K562 (cell line): ENCODE data around the gene CHERP. TPM values are rescaled to one million over a fixed set of nuclear protein-coding genes. Genes with fewer than 3 reads are reported as not detected.

Experiments used
- ATAC-seq: fragments of 200-7000 bp; cut with Tn5 transposase; 3 replicates; pipeline ENCODE4 v1.9.1; 2020; ENCODE audit warnings: moderate library complexity
- BruUV-seq: library from RNA; stranded (reverse); fragments of 400-500 nt; replicated peaks from 2 replicates; lab custom pipeline; 2021; lab: Mats Ljungman, UMichigan
- CTCF ChIA-PET: fragments of 300-600 bp; formaldehyde crosslinking; extraction: SDS; loops from one replicate; lab custom pipeline; 2021; ENCODE audit warnings: low intra/inter-chr PET ratio; lab: Yijun Ruan, JAX
- POLR2A ChIA-PET: fragments of 300-600, 350-650 bp; sonication (Branson Sonifier 250); formaldehyde crosslinking; extraction: SDS; loops from one replicate; lab custom pipeline; 2021; ENCODE audit warnings: antibody characterized with exemption, inconsistent platforms; lab: Yijun Ruan, JAX
- DNase-seq, 4 experiments: peaks; one replicate each; pipeline versions ENCODE4 v3.0.0 to v3.0.0-alpha.2; 2011 to 2018; ENCODE audit warnings: low spot score in 3 of 4, mixed read lengths in 3 of 4; ENCODE audit errors: extremely low read depth in 1 of 4
- FAIRE-seq: peaks from 2 replicates; lab custom pipeline; 2011; peaks lifted over from hg19 to GRCh38; lab: Jason Lieb, UNC
- H2AFZ ChIP-seq: 2 replicates; pipeline ENCODE4 v1.6.0; 2011; ENCODE audit warnings: low read depth, low read length, control low read depth, inconsistent platforms
- H3K27ac ChIP-seq: fragments of 200-600 bp; 3 replicates; pipeline ENCODE4 v1.8.0; 2011; ENCODE audit warnings: low read depth, mild to moderate bottlenecking, control low read depth, inconsistent platforms, low read length, moderate library complexity, mixed read lengths; ENCODE audit errors: extremely low read depth
- H3K27me3 ChIP-seq, 2 experiments: fragments of 300-600 bp in 1 of 2; 2 replicates in 1 of 2; 3 replicates in 1 of 2; pipeline versions ENCODE4 v1.6.0 to v1.8.0; 2011; ENCODE audit warnings: inconsistent platforms in 2 of 2, low read length in 2 of 2, mild to moderate bottlenecking in 1 of 2, mixed read lengths in 1 of 2, moderate library complexity in 1 of 2; ENCODE audit not compliant: control insufficient read depth in 2 of 2, insufficient read depth in 2 of 2
- H3K36me3 ChIP-seq: fragments of 300-600 bp; 3 replicates; pipeline ENCODE4 v1.8.0; 2011; ENCODE audit warnings: mild to moderate bottlenecking, low read length, inconsistent platforms; ENCODE audit not compliant: control insufficient read depth, insufficient read depth
- H3K4me1 ChIP-seq, 2 experiments: fragments of 200-600 bp in 1 of 2; replicated peaks in 1 of 2; 2 replicates in 1 of 2; 3 replicates in 1 of 2; pipeline versions ENCODE4 v1.5.1 to v1.8.0; 2011; ENCODE audit warnings: inconsistent platforms in 2 of 2, low read length in 2 of 2, mild to moderate bottlenecking in 1 of 2, mixed read lengths in 1 of 2, moderate library complexity in 1 of 2; ENCODE audit not compliant: control insufficient read depth in 2 of 2, insufficient read depth in 2 of 2
- H3K4me2 ChIP-seq: 2 replicates; pipeline ENCODE4 v1.6.1; 2011; ENCODE audit warnings: low read length, control low read depth, inconsistent platforms, mixed read lengths; ENCODE audit not compliant: insufficient read depth
- H3K4me3 ChIP-seq: fragments of 200-600 bp; sonication (generic), shearing (Covaris generic); 2 replicates; pipeline ENCODE4 v1.5.1; 2016; ENCODE audit warnings: control low read depth, inconsistent platforms
- H3K79me2 ChIP-seq: fragments of 200-600 bp; 3 replicates; pipeline ENCODE4 v1.8.0; 2011; ENCODE audit warnings: low read length, inconsistent platforms; ENCODE audit not compliant: control insufficient read depth, insufficient read depth
- H3K9ac ChIP-seq, 2 experiments: 2 replicates each; pipeline versions ENCODE4 v1.6.0 to v1.6.1; 2011; ENCODE audit warnings: low read depth in 2 of 2, low read length in 2 of 2, control low read depth in 1 of 2, inconsistent platforms in 1 of 2, mild to moderate bottlenecking in 1 of 2, mixed read lengths in 1 of 2; ENCODE audit not compliant: insufficient read depth in 1 of 2
- H3K9me1 ChIP-seq: one replicate; pipeline ENCODE4 v1.6.0; 2011; ENCODE audit warnings: inconsistent platforms, mild to moderate bottlenecking, low read length, moderate library complexity; ENCODE audit not compliant: control insufficient read depth, insufficient read depth
- H3K9me3 ChIP-seq: replicated peaks from 2 replicates; pipeline ENCODE4 v1.5.1; 2011; ENCODE audit warnings: low read depth, low read length, inconsistent platforms; ENCODE audit not compliant: control insufficient read depth, insufficient read depth
- H4K20me1 ChIP-seq: replicated peaks from 2 replicates; pipeline ENCODE4 v1.6.1; 2011; ENCODE audit warnings: low read length, inconsistent platforms, mixed read lengths; ENCODE audit not compliant: control insufficient read depth, insufficient read depth
- C11orf30 ChIP-seq: fragments of 450-650 bp; IDR thresholded peaks from 2 replicates; pipeline ENCODE4 v1.6.1; 2016; ENCODE audit warnings: low read depth, mild to moderate bottlenecking
- DMBX1 ChIP-seq: fragments of 250-450 bp; sonication (Bioruptor Pico); IDR thresholded peaks from 2 replicates; pipeline ENCODE4 v1.8.0; 2022; ENCODE audit warnings: inconsistent platforms, mild to moderate bottlenecking, moderate library complexity, borderline replicate concordance
- POLR2G ChIP-seq: fragments of 200-400 bp; formaldehyde crosslinking; IDR thresholded peaks from 2 replicates; pipeline ENCODE4 v1.6.1; 2017; ENCODE audit warnings: low read depth, mild to moderate bottlenecking, antibody characterized with exemption, low read length, moderate library complexity
- SP2 ChIP-seq: IDR thresholded peaks from 2 replicates; pipeline ENCODE4 v1.6.1; 2011; ENCODE audit warnings: mild to moderate bottlenecking, low read depth, low read length, moderate library complexity; ENCODE audit not compliant: poor library complexity, severe bottlenecking; ENCODE audit errors: extremely low read depth
- WGBS: fragments of 100-300 bp; shearing (Covaris generic); methylation state at CpG from one replicate; pipeline ENCODE4 v1.1.6; 2016; ENCODE audit warnings: low coverage, mixed read lengths; ENCODE audit not compliant: insufficient coverage; ENCODE audit errors: missing lambda C conversion rate; 5-methylcytosine and 5-hydroxymethylcytosine counted together
- in situ Hi-C: fragments of 300-500 bp; cut with MboI; formaldehyde crosslinking; loops from 4 replicates; pipeline ENCODE4 v1.15.0; 2018; ENCODE audit warnings: inconsistent platforms, mixed read lengths
- intact Hi-C: fragments of 100-400 bp; cut with micrococcal nuclease; formaldehyde crosslinking; loops from 2 replicates; pipeline ENCODE4 v1.14.2; 2022
- polyA plus RNA-seq, 8 experiments: library from polyadenylated mRNA; depleted of rRNA in 4 of 8; stranded (reverse) in 5 of 8; unstranded in 3 of 8; fragments of >200 nt; fragmentation: Nextera tagmentation in 2 of 8; fragmentation: Illumina TruSeq in 1 of 8; extraction: Ambion mirVana in 2 of 8; extraction: Trizol in 1 of 8; gene quantifications; 2 replicates each; pipeline versions ENCODE4 v1.2.1 to v1.2.3, GENCODE V29; 2011 to 2014; ENCODE audit warnings: inconsistent platforms in 1 of 8, missing spikeins in 1 of 8
- total RNA-seq, 7 experiments: library from RNA; depleted of rRNA in 6 of 7; stranded (reverse); fragments of >200 nt in 6 of 7; fragmentation: Illumina TruSeq in 2 of 7; extraction: Trizol in 2 of 7; gene quantifications; 2 replicates each; pipeline versions ENCODE4 v1.2.1 to v1.2.3, GENCODE V29; 2011 to 2021; ENCODE audit warnings: low replicate concordance in 1 of 7
- TF ChIP-seq, protein P1 (sequence below): fragments of 450-650 bp; formaldehyde crosslinking; IDR thresholded peaks from 2 replicates; pipeline ENCODE4 v1.4.0; 2020; ENCODE audit warnings: mild to moderate bottlenecking, moderate library complexity

The CHERP gene
- total and polyA plus RNA-seq, 9 of the 15 experiments (the other 6 are each of a cell fraction or from before 2014, with no cell fraction given), result 0.60 to 85.1 (median 7.8) TPM

DNA sequence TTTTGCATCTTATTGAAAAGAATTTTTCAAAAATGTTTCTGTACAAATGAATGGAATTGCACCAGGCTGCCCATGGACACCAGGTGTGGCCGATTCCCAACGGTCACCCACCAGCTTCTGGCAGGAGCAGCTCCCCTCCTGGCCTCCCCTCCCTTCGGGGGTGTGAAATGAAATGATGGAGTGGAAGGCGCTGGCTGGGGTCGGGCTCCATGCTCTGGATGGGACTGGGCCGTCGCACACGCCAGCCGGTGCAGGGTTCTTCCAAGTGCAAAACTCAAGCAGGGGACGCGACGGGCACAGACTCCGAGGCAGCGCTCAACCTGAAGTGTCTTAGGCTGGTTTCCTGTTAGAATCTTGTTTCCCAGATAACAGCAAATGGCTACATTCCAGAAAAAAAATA, 24.2 kb downstream of the CHERP start:
- Histone ChIP-seq H4K20me1 (peaks cover 9% of the 10 kb centered on the region; the same call in 1 of the 2 replicates), H3K9me3 (no peaks in the 10 kb centered on the region), H3K4me1 (peaks cover 0 to 14% of the 10 kb centered on the region in 2 experiments; a peak in 2 of 5 replicates), H2AFZ (no peak overlapping the region), H3K9me1 (no peaks in the 10 kb centered on the region), H3K27me3 (no peaks in the 10 kb centered on the region), H3K27ac (no peak overlapping the region), H3K4me2 (no peak overlapping the region), H3K36me3 (peaks cover 76% of the 10 kb centered on the region), H3K9ac (no peak overlapping the region), H3K79me2 (no peaks in the 10 kb centered on the region), H3K4me3 (no peak overlapping the region)
- FAIRE-seq (no peak), ATAC-seq (no peak), DNase-seq (peak in 1 of 4 experiments; percentile 15)
- TF ChIP-seq DMBX1 (no peak), POLR2G (peak; percentile 45), C11orf30 (no peak), SP2 (no peak)
- TF ChIP-seq, protein P1, sequence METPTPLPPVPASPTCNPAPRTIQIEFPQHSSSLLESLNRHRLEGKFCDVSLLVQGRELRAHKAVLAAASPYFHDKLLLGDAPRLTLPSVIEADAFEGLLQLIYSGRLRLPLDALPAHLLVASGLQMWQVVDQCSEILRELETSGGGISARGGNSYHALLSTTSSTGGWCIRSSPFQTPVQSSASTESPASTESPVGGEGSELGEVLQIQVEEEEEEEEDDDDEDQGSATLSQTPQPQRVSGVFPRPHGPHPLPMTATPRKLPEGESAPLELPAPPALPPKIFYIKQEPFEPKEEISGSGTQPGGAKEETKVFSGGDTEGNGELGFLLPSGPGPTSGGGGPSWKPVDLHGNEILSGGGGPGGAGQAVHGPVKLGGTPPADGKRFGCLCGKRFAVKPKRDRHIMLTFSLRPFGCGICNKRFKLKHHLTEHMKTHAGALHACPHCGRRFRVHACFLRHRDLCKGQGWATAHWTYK (CRISPR knock-in tag), result no peak
- ChIA-PET CTCF (no interaction called here), POLR2A (interaction anchor here (1.5 to 1.6 kb wide), 2 partner anchors 24 to 110 kb away, joined by 4 to 6 read pairs; partner anchors contain the start of gene MED26)
- in situ Hi-C loops (no loop called here), intact Hi-C loops (no loop called here)
- BruUV-seq, result TSS peak; percentile 77
- WGBS, result 93% methylated on average over 14 of the region's 14 CpGs
